ENCODE measurements around the gene RAB40B.

RAB40B gene

DNA sequence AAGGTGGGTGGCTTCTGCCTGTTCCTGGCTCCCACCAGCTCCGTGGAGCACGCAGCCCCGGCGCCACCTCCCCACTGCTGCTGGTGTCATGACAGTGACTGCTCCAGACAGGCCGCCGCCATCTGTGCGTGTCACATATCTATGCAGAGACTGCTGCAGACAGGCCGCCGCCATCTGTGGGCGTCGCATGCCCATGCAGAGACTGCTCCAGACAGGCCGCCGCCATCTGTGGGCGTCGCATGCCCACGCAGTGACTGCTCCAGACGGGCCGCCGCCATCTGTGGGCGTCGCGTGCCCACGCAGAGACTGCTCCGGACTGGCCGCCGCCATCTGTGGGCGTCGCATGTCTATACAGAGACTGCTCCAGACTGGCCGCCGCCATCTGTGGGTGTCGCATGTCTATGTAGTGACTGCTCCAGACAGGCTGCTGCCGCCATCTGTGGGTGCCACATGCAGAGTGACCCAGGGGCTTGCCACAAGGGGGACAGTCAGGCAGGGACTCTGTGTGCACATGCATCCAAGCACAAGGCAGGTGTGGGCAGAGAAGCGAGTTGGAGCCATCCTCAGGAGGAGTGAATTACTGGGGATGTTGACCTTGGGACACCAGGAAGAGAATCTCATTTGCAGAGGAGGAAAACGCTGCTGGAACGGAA lies 14.7 kb upstream of the RAB40B start:
- no peak for DNase-seq (ENCODE audit: low spot score)
- CTCF ChIA-PET = no interaction called here
- POLR2A ChIA-PET (ENCODE audit: low non-redundant PET) = no interaction called here
- no peak overlapping the region for H3K27ac ChIP-seq
- TF ChIP-seq CTCF (conservative IDR thresholded peaks at IDR 0.05; ENCODE audit: low read depth) = no peak

DNA sequence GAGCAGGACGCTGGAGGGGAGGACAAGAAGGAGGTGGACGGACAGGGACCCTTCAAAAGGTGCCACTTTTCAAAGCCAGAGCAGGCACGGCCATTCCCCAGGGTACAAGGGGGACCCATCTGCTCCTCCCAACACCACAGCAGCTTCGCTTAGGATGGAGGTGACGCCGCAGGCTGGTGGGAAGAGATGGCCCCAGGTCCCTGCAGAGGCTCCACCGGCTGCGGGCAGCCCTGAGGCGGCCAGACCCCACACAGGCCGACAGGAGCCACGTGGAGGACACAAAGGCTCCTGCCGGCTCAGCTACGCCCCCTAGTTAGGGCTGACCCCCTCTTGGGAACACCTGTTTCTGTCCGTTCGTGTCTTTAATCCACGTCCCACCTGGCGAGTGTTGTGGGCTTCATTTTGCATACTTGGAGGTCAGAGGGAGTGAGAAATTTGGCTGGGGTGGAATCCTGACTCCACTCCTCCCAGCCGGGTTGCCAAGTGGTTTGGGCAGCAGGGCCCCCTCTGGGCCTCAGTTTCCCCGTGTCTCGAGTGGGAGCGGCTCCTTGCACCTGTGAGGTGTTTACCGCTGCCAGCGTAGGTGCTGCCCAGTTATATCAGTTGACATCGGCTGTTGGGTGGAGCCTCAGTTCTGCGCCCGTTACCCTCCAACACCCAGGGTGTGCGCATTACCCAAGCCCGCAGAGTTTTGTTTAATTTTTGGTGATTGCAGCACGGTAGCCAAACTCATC lies 12.2 kb upstream of the RAB40B start:
- ChIA-PET CTCF (interaction anchor here (0.6 kb wide), 1 partner anchor 27 kb away, joined by 3 read pairs; no protein-coding TSS in a partner anchor), POLR2A (ENCODE audit: low non-redundant PET) (no interaction called here)
- DNase-seq (ENCODE audit: low spot score) = no peak
- no peak for TF ChIP-seq CTCF (conservative IDR thresholded peaks at IDR 0.05; ENCODE audit: low read depth)
- H3K27ac ChIP-seq = no peak overlapping the region

DNA sequence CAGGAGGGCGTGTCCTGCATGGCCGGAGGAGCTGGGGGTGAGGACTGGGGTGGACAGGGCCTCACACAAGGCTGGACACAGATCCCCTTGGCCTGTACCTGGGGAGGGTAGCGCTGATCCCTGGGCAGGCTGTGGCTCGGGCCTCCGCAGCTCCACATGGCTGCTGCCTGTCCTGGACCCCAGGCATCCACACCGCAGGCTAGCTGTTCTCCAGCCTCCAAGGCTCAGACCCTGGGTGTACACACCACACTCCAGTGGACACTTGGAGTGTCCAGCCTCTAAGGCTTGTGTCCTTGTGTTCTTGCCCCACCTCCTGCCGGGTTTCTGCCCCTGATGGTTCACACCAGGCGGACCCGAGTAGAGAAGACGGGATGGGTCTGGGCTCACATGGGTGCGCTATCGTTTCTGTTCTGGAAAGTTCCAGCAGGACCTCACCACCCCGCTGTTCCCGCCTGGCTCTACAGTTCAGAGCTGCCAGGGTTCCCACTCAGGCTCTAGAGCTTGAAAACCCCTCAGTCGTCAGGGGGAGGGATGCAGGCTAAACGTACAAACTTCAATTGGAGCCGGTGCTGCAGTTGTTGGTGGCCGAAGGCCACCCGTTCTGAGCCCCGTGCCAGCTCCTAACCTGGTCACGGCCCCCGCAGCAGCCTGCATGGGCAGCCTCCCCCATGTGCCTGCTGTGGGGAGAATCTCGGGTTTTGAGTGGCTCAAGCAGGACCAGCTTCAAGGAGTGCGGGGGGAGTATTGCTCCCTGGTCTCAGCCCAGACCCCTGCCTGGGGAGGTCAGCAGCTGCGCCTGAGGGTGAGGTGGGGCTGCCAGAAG lies 11.4 kb upstream of the RAB40B start:
- no peak overlapping the region for H3K27ac ChIP-seq
- POLR2A ChIA-PET (ENCODE audit: low non-redundant PET) = no interaction called here
- CTCF ChIA-PET = interaction anchor here (0.6 kb wide), 1 partner anchor 27 kb away, joined by 3 read pairs; no protein-coding TSS in a partner anchor
- no peak for DNase-seq (ENCODE audit: low spot score)
- no peak for TF ChIP-seq CTCF (conservative IDR thresholded peaks at IDR 0.05; ENCODE audit: low read depth)

GRCh38 chr17:82709024-82709675 lies 10.7 kb upstream of the RAB40B start:
- no peak for DNase-seq (ENCODE audit: low spot score)
- ChIA-PET CTCF (no interaction called here), POLR2A (ENCODE audit: low non-redundant PET) (no interaction called here)
- H3K27ac ChIP-seq = no peak overlapping the region
- no peak for TF ChIP-seq CTCF (conservative IDR thresholded peaks at IDR 0.05; ENCODE audit: low read depth)

DNA sequence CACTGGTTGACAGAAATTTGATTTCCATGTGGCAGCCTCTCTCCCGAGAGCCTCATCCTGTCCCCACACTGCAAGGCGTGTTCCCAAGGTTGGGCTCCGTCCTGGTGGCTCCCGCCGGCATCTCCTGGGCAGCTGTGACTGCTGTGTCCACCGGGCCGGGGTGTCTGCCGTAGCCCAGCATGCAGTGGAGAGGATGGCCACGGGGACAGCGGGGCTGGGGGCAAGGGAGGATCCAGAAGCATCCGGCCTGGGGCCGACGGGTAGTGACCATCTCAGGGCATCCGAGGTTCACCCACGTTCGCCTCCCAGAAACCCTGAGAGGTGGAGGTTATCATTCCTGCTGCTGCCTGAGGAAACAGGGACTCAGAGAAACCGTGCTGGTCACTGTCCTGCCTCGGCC lies 7.3 kb upstream of the RAB40B start:
- ChIA-PET POLR2A (ENCODE audit: low non-redundant PET) (no interaction called here), CTCF (no interaction called here)
- DNase-seq (ENCODE audit: low spot score) = no peak
- no peak overlapping the region for H3K27ac ChIP-seq
- no peak for TF ChIP-seq CTCF (conservative IDR thresholded peaks at IDR 0.05; ENCODE audit: low read depth)

- POLR2A ChIA-PET (ENCODE audit: low non-redundant PET) = no interaction called here
- no peak overlapping the region for H3K27ac ChIP-seq
- DNase-seq (ENCODE audit: low spot score) = no peak
- no peak for TF ChIP-seq CTCF (conservative IDR thresholded peaks at IDR 0.05; ENCODE audit: low read depth)
- CTCF ChIA-PET = no interaction called here
Measured at GRCh38 chr17:82704886-82705285, 6.4 kb upstream of the RAB40B start.
